Osteoblast (primary cell): ENCODE data around the gene ESRP2. TPM values are rescaled to one million over a fixed set of nuclear protein-coding genes. Genes with fewer than 3 reads are reported as not detected.

Source experiments
- DNase-seq: peaks from one replicate; pipeline ENCODE4 v3.0.0; 2011; ENCODE audit warnings: low spot score, mixed read lengths; ENCODE audit not compliant: insufficient read length; ENCODE audit errors: missing footprints
- H2AFZ ChIP-seq: 2 replicates; pipeline ENCODE4 v1.6.0; 2011; ENCODE audit warnings: mild to moderate bottlenecking, low read length
- H3K27ac ChIP-seq: 2 replicates; pipeline ENCODE4 v1.5.1; 2011; ENCODE audit warnings: mild to moderate bottlenecking, low read depth, low read length, moderate library complexity
- H3K27me3 ChIP-seq: 2 replicates; pipeline ENCODE4 v1.6.0; 2012; ENCODE audit warnings: mild to moderate bottlenecking, control low read depth, inconsistent platforms, low read length, moderate library complexity; ENCODE audit not compliant: insufficient read depth
- H3K36me3 ChIP-seq: 2 replicates; pipeline ENCODE4 v1.5.1; 2011; ENCODE audit warnings: mild to moderate bottlenecking, low read length, control low read depth, moderate library complexity; ENCODE audit not compliant: insufficient read depth
- H3K4me1 ChIP-seq: 2 replicates; pipeline ENCODE4 v1.5.1; 2011; ENCODE audit warnings: mild to moderate bottlenecking, low read length, control low read depth, moderate library complexity; ENCODE audit not compliant: insufficient read depth
- H3K4me2 ChIP-seq: 2 replicates; pipeline ENCODE4 v1.6.0; 2011; ENCODE audit warnings: mild to moderate bottlenecking, low read length; ENCODE audit not compliant: insufficient read depth
- H3K4me3 ChIP-seq: fragments of 200-600 bp; sonication (generic); 3 replicates; pipeline ENCODE4 v1.5.1; 2012; ENCODE audit warnings: mild to moderate bottlenecking, low read length, inconsistent platforms; ENCODE audit not compliant: insufficient read depth
- H3K79me2 ChIP-seq: 2 replicates; pipeline ENCODE4 v1.6.0; 2012; ENCODE audit warnings: mild to moderate bottlenecking, low read length, control low read depth, inconsistent platforms; ENCODE audit not compliant: insufficient read depth
- H3K9me3 ChIP-seq: 2 replicates; pipeline ENCODE4 v1.5.1; 2011; ENCODE audit warnings: low read depth, low read length, control low read depth
- H4K20me1 ChIP-seq: 2 replicates; pipeline ENCODE4 v1.6.0; 2012; ENCODE audit warnings: mild to moderate bottlenecking, low read length, control low read depth; ENCODE audit not compliant: insufficient read depth
- total RNA-seq: library from RNA; depleted of rRNA; stranded (reverse); fragments of >200 nt; gene quantifications from 2 replicates; pipeline ENCODE4 v1.2.3, GENCODE V29; 2012
- TF ChIP-seq, protein P1 (sequence below): IDR thresholded peaks from 2 replicates; pipeline ENCODE4 v1.5.1; 2011; ENCODE audit warnings: mild to moderate bottlenecking, low read depth, low read length, moderate library complexity; ENCODE audit errors: extremely low read depth

Gene ESRP2
- total RNA-seq = under 0.01 TPM in 1 of 2 replicates, not detected in the other

DNA sequence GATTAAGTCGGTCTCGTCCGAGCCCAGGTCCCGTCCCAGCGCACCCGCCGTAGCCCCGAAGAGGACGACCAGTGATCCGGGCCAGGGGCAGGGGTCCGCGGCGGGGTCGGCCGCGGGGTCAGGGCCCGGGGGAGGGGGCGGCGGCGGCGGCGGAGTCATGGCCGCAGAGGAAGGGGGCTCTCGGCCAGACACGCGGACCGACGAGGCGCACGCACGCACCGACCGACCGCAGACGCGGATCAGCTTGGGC, at the start of gene ESRP2:
TSS of gene ESRP2 (minus strand) at position 241 of the 250 bp plus-strand sequence. CDS start at position 159, 82 bp downstream.
- Histone ChIP-seq H3K27ac (peak within 1 kb of the TSS; percentile 69), H3K79me2 (no peaks in the 10 kb centered on the region), H3K9me3 (no peaks in the 10 kb centered on the region), H3K27me3 (no peaks in the 10 kb centered on the region), H3K4me2 (peak within 1 kb of the TSS; percentile 78), H2AFZ (peak within 1 kb of the TSS; percentile 86), H3K4me1 (peaks cover 15% of the 10 kb centered on the region), H4K20me1 (no peaks in the 10 kb centered on the region), H3K4me3 (peak within 1 kb of the TSS; percentile 76), H3K36me3 (no peaks in the 10 kb centered on the region)
- no peak for DNase-seq
- TF ChIP-seq, protein P1, sequence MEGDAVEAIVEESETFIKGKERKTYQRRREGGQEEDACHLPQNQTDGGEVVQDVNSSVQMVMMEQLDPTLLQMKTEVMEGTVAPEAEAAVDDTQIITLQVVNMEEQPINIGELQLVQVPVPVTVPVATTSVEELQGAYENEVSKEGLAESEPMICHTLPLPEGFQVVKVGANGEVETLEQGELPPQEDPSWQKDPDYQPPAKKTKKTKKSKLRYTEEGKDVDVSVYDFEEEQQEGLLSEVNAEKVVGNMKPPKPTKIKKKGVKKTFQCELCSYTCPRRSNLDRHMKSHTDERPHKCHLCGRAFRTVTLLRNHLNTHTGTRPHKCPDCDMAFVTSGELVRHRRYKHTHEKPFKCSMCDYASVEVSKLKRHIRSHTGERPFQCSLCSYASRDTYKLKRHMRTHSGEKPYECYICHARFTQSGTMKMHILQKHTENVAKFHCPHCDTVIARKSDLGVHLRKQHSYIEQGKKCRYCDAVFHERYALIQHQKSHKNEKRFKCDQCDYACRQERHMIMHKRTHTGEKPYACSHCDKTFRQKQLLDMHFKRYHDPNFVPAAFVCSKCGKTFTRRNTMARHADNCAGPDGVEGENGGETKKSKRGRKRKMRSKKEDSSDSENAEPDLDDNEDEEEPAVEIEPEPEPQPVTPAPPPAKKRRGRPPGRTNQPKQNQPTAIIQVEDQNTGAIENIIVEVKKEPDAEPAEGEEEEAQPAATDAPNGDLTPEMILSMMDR = no peak

GRCh38 chr16:68285683-68286082, 49.8 kb upstream of the ESRP2 start:
- DNase-seq = no peak
- H3K4me1 ChIP-seq = peaks cover 37% of the 10 kb centered on the region
- H3K36me3 ChIP-seq = peaks cover 59% of the 10 kb centered on the region
- no peak overlapping the region for H3K4me3 ChIP-seq
- no peaks in the 10 kb centered on the region for H3K9me3 ChIP-seq
- TF ChIP-seq, protein P1 = no peak
- H3K27me3 ChIP-seq = no peaks in the 10 kb centered on the region
- H3K4me2 ChIP-seq = no peak overlapping the region
- peaks cover 56% of the 10 kb centered on the region for H4K20me1 ChIP-seq
- H2AFZ ChIP-seq = no peak overlapping the region
- H3K27ac ChIP-seq = no peak overlapping the region
- peaks cover 71% of the 10 kb centered on the region for H3K79me2 ChIP-seq

DNA sequence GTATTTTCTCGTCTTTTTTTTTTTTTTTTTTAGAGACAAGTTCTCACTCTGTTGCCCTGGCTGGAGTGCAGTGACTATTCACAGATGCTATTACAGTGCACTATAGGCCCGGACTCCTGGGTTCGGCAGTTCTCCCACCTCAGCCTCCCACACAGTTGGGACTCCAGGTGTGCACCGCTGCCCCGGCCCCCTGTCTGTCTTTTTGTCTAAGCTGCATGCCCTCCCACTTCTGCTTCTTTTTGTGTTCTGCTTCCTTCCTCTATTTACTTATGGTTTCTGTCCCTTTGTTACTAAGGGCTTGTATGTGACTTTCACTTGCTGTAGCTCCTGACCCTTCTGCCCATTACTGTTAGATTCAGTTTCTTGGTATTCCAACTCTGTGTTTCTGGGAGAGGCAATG, 48.9 kb upstream of the ESRP2 start:
- TF ChIP-seq, protein P1 = no peak
- H3K4me2 ChIP-seq = no peak overlapping the region
- H3K79me2 ChIP-seq = peaks cover 72% of the 10 kb centered on the region
- H3K36me3 ChIP-seq = peaks cover 57% of the 10 kb centered on the region
- H3K4me3 ChIP-seq = no peak overlapping the region
- peaks cover 52% of the 10 kb centered on the region for H4K20me1 ChIP-seq
- H3K27me3 ChIP-seq = no peaks in the 10 kb centered on the region
- H3K9me3 ChIP-seq = no peaks in the 10 kb centered on the region
- H3K27ac ChIP-seq = no peak overlapping the region
- no peak for DNase-seq
- no peak overlapping the region for H2AFZ ChIP-seq
- peaks cover 29% of the 10 kb centered on the region for H3K4me1 ChIP-seq

DNA sequence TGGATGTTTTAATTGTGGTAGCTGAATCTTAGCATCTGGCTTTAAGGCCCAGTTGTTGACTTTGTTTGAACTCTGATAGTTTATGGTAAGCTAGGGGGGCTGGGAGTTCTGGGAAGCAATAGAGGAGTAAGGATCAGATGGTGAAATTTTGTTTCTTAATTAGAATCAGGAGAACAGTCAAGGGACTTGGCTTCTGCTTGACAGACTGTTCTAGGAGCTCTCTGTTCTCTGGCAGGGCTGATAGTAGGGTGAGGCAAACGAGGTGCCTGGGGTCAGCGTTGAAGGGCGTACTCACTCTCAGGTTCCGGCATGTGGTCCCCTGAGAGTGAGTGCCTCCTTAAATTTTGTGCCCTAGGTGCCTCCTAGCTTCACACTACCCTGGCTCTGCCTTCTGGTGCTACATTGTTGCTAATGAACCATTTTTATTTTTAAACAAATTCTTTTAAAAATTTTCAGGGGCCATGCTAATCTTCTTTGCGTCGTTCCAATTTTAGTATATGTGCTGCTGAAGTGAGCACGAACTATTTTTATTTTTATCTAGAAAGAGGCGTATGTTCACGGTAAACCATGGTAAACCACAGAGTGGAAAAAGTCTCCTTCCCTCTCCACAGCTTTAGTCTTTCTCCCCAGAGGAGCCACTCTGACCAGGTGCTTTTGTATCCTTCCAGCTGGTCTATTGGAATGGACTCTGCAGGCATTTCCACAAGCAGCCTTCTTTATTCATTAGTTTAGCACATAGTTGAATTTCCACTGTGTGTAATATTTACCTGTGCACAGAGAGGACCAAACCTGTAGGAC, 48.1 kb upstream of the ESRP2 start:
- DNase-seq = no peak
- Histone ChIP-seq H3K27ac (no peak overlapping the region), H4K20me1 (peaks cover 48% of the 10 kb centered on the region), H3K36me3 (peaks cover 58% of the 10 kb centered on the region), H3K27me3 (no peaks in the 10 kb centered on the region), H3K9me3 (no peaks in the 10 kb centered on the region), H3K4me2 (no peak overlapping the region), H3K79me2 (peaks cover 71% of the 10 kb centered on the region), H3K4me1 (peaks cover 20% of the 10 kb centered on the region), H3K4me3 (no peak overlapping the region), H2AFZ (no peak overlapping the region)
- TF ChIP-seq, protein P1 = no peak
